Measurements from ENCODE around the gene FZD4. TPM values are rescaled to one million over a fixed set of nuclear protein-coding genes. Genes with fewer than 3 reads are reported as not detected.

FZD4 gene
- polyA plus RNA-seq, 1 donor from 2014 or later, result 0.76 TPM

- Histone ChIP-seq H3K79me2 (replicated peaks; ENCODE audit: insufficient read depth, low read length) (no peaks in the 10 kb centered on the region), H3K4me3 (ENCODE audit: low read length) (no peak overlapping the region), H3K9ac (ENCODE audit: low read length) (no peak overlapping the region), H3F3A (ENCODE audit: insufficient read depth, low read length, poor library complexity, severe bottlenecking) (no peaks in the 10 kb centered on the region), H3K27ac (ENCODE audit: low read length) (no peak overlapping the region), H3K9me3 (ENCODE audit: low read length) (no peaks in the 10 kb centered on the region), H3K36me3 (ENCODE audit: insufficient read depth, low read length) (no peaks in the 10 kb centered on the region), H3K9me2 (ENCODE audit: insufficient read depth, low read length) (no peaks in the 10 kb centered on the region), H3K4me2 (ENCODE audit: low read length) (no peak overlapping the region), H3K27me3 (ENCODE audit: insufficient read depth, low read depth, low read length) (no peaks in the 10 kb centered on the region), H4K20me1 (ENCODE audit: insufficient read depth) (no peaks in the 10 kb centered on the region), H2AFZ (ENCODE audit: low read depth, low read length) (no peak overlapping the region)
- TF ChIP-seq MXI1 (conservative IDR thresholded peaks at IDR 0.05; ENCODE audit: poor library complexity, severe bottlenecking), result no peak
- no peak for TF ChIP-seq SMC3 (conservative IDR thresholded peaks at IDR 0.05; ENCODE audit: poor library complexity)
- TF ChIP-seq TAF1 (IDR thresholded peaks at IDR 0.05; ENCODE audit: low read depth), result no peak
- no peak for TF ChIP-seq RAD21 (conservative IDR thresholded peaks at IDR 0.05)
- TF ChIP-seq POLR2AphosphoS5 (IDR thresholded peaks at IDR 0.05), result no peak
- no peak for TF ChIP-seq EZH2 (IDR thresholded peaks at IDR 0.05; ENCODE audit: borderline replicate concordance, insufficient read depth, low read length, poor library complexity, severe bottlenecking)
- TF ChIP-seq, protein P1, sequence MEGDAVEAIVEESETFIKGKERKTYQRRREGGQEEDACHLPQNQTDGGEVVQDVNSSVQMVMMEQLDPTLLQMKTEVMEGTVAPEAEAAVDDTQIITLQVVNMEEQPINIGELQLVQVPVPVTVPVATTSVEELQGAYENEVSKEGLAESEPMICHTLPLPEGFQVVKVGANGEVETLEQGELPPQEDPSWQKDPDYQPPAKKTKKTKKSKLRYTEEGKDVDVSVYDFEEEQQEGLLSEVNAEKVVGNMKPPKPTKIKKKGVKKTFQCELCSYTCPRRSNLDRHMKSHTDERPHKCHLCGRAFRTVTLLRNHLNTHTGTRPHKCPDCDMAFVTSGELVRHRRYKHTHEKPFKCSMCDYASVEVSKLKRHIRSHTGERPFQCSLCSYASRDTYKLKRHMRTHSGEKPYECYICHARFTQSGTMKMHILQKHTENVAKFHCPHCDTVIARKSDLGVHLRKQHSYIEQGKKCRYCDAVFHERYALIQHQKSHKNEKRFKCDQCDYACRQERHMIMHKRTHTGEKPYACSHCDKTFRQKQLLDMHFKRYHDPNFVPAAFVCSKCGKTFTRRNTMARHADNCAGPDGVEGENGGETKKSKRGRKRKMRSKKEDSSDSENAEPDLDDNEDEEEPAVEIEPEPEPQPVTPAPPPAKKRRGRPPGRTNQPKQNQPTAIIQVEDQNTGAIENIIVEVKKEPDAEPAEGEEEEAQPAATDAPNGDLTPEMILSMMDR (IDR thresholded peaks at IDR 0.05; ENCODE audit: poor library complexity, severe bottlenecking), result no peak
These were observed 36.1 kb upstream of the FZD4 start for GRCh38 chr11:86991341-86991740.

DNA sequence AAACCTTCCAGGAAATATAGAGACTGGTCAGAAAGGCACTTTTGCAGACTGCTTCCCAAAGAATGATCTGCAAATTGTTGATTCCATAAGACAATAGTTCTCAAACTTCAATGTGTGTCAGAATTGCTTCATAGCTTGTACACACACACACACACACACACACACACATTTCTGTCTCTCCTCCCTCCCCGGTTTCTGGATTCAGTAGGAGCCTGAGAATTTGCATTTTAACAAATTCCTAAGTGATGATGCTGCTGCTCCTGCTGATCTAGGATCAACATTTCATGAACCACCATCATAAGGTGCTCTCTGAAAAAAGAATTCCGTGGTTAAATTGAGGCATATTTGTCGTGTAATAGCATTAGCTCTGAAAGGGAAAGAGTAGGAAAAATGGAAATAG is 35.3 kb upstream of the FZD4 start:
- no peak overlapping the region for H2AFZ ChIP-seq (ENCODE audit: low read depth, low read length)
- H3K9ac ChIP-seq (ENCODE audit: low read length), result no peak overlapping the region
- no peaks in the 10 kb centered on the region for H3K79me2 ChIP-seq (replicated peaks; ENCODE audit: insufficient read depth, low read length)
- H3K27me3 ChIP-seq (ENCODE audit: insufficient read depth, low read depth, low read length), result no peaks in the 10 kb centered on the region
- TF ChIP-seq MXI1 (conservative IDR thresholded peaks at IDR 0.05; ENCODE audit: poor library complexity, severe bottlenecking) (no peak), EP300 (conservative IDR thresholded peaks at IDR 0.05; ENCODE audit: poor library complexity, severe bottlenecking) (no peak), TAF1 (IDR thresholded peaks at IDR 0.05; ENCODE audit: low read depth) (no peak), SMC3 (conservative IDR thresholded peaks at IDR 0.05; ENCODE audit: poor library complexity) (no peak), RAD21 (conservative IDR thresholded peaks at IDR 0.05) (no peak), REST (IDR thresholded peaks at IDR 0.05; ENCODE audit: borderline replicate concordance) (no peak), EZH2 (IDR thresholded peaks at IDR 0.05; ENCODE audit: borderline replicate concordance, insufficient read depth, low read length, poor library complexity, severe bottlenecking) (no peak), POLR2AphosphoS5 (IDR thresholded peaks at IDR 0.05) (no peak)
- TF ChIP-seq, protein P1 (IDR thresholded peaks at IDR 0.05; ENCODE audit: poor library complexity, severe bottlenecking), result no peak
- no peak overlapping the region for H3K4me3 ChIP-seq (ENCODE audit: low read length)
- H3K27ac ChIP-seq (ENCODE audit: low read length), result no peak overlapping the region
- no peaks in the 10 kb centered on the region for H3F3A ChIP-seq (ENCODE audit: insufficient read depth, low read length, poor library complexity, severe bottlenecking)
- H3K4me2 ChIP-seq (ENCODE audit: low read length), result no peak overlapping the region
- H3K9me3 ChIP-seq (ENCODE audit: low read length), result no peaks in the 10 kb centered on the region
- no peaks in the 10 kb centered on the region for H3K36me3 ChIP-seq (ENCODE audit: insufficient read depth, low read length)
- no peaks in the 10 kb centered on the region for H3K9me2 ChIP-seq (ENCODE audit: insufficient read depth, low read length)
- H4K20me1 ChIP-seq (ENCODE audit: insufficient read depth), result no peaks in the 10 kb centered on the region
